Measurements from ENCODE around the gene RYR2. TPM values are rescaled to one million over a fixed set of nuclear protein-coding genes. Genes with fewer than 3 reads are reported as not detected.

The RYR2 gene
- total and polyA plus RNA-seq, 9 of the 15 experiments (the other 6 are each of a cell fraction or from before 2014, with no cell fraction given): 0.03 to 0.42 (median 0.14) TPM

DNA sequence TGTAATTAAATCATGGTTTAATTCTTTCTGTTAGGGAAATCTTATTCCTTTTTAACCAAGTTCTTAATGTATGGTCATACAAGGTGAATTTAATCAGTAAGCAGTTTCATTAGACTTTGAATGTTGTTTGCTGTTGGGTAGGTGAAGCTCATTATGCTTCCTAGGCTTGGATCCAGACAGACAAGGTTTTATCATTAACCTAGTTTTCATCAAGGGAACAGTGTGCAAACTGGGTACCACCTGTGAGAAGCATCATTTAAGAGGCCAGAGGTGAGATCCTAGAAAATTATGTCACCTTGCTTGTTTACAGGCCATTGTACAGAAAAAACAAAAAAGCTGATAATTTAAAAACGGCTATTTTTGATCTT lies 130.1 kb downstream of the RYR2 start:
- no peak for FAIRE-seq
- 0% methylated on average over 1 of the region's 1 CpG for WGBS (ENCODE audit: insufficient coverage, low coverage, missing lambda C conversion rate)
- BruUV-seq (replicated peaks): no TSS peak
- no peaks in the 10 kb centered on the region for H3K9me1 ChIP-seq (ENCODE audit: control insufficient read depth, insufficient read depth, low read length)
- no peak overlapping the region for H3K4me2 ChIP-seq (ENCODE audit: insufficient read depth, low read length)
- in situ Hi-C loops (cut with MboI): no loop called here
- H3K79me2 ChIP-seq (ENCODE audit: control insufficient read depth, insufficient read depth, low read length): no peaks in the 10 kb centered on the region
- ATAC-seq: no peak
- TF ChIP-seq, protein P1, sequence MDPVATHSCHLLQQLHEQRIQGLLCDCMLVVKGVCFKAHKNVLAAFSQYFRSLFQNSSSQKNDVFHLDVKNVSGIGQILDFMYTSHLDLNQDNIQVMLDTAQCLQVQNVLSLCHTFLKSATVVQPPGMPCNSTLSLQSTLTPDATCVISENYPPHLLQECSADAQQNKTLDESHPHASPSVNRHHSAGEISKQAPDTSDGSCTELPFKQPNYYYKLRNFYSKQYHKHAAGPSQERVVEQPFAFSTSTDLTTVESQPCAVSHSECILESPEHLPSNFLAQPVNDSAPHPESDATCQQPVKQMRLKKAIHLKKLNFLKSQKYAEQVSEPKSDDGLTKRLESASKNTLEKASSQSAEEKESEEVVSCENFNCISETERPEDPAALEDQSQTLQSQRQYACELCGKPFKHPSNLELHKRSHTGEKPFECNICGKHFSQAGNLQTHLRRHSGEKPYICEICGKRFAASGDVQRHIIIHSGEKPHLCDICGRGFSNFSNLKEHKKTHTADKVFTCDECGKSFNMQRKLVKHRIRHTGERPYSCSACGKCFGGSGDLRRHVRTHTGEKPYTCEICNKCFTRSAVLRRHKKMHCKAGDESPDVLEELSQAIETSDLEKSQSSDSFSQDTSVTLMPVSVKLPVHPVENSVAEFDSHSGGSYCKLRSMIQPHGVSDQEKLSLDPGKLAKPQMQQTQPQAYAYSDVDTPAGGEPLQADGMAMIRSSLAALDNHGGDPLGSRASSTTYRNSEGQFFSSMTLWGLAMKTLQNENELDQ (CRISPR knock-in tag; IDR thresholded peaks at IDR 0.05; ENCODE audit: borderline replicate concordance): no peak
- no peak for TF ChIP-seq MTA3 (IDR thresholded peaks at IDR 0.05; ENCODE audit: borderline replicate concordance)
- TF ChIP-seq, protein P2, sequence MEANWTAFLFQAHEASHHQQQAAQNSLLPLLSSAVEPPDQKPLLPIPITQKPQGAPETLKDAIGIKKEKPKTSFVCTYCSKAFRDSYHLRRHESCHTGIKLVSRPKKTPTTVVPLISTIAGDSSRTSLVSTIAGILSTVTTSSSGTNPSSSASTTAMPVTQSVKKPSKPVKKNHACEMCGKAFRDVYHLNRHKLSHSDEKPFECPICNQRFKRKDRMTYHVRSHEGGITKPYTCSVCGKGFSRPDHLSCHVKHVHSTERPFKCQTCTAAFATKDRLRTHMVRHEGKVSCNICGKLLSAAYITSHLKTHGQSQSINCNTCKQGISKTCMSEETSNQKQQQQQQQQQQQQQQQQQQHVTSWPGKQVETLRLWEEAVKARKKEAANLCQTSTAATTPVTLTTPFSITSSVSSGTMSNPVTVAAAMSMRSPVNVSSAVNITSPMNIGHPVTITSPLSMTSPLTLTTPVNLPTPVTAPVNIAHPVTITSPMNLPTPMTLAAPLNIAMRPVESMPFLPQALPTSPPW (CRISPR knock-in tag; IDR thresholded peaks at IDR 0.05): no peak
- TF ChIP-seq, protein P3, sequence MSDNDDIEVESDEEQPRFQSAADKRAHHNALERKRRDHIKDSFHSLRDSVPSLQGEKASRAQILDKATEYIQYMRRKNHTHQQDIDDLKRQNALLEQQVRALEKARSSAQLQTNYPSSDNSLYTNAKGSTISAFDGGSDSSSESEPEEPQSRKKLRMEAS (CRISPR knock-in tag; IDR thresholded peaks at IDR 0.05): no peak
- TF ChIP-seq IRF2 (CRISPR knock-in tag; IDR thresholded peaks at IDR 0.05): no peak
- TF ChIP-seq KAT8 (IDR thresholded peaks at IDR 0.05; ENCODE audit: low read depth): no peak
- no peak for TF ChIP-seq ZNF324 (CRISPR knock-in tag; IDR thresholded peaks at IDR 0.05)
- TF ChIP-seq, protein P4, sequence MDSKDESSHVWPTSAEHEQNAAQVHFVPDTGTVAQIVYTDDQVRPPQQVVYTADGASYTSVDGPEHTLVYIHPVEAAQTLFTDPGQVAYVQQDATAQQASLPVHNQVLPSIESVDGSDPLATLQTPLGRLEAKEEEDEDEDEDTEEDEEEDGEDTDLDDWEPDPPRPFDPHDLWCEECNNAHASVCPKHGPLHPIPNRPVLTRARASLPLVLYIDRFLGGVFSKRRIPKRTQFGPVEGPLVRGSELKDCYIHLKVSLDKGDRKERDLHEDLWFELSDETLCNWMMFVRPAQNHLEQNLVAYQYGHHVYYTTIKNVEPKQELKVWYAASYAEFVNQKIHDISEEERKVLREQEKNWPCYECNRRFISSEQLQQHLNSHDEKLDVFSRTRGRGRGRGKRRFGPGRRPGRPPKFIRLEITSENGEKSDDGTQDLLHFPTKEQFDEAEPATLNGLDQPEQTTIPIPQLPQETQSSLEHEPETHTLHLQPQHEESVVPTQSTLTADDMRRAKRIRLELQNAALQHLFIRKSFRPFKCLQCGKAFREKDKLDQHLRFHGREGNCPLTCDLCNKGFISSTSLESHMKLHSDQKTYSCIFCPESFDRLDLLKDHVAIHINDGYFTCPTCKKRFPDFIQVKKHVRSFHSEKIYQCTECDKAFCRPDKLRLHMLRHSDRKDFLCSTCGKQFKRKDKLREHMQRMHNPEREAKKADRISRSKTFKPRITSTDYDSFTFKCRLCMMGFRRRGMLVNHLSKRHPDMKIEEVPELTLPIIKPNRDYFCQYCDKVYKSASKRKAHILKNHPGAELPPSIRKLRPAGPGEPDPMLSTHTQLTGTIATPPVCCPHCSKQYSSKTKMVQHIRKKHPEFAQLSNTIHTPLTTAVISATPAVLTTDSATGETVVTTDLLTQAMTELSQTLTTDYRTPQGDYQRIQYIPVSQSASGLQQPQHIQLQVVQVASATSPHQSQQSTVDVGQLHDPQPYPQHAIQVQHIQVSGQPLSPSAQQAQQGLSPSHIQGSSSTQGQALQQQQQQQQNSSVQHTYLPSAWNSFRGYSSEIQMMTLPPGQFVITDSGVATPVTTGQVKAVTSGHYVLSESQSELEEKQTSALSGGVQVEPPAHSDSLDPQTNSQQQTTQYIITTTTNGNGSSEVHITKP (IDR thresholded peaks at IDR 0.05; ENCODE audit: partially characterized antibody): no peak
- TF ChIP-seq NCOA2 (IDR thresholded peaks at IDR 0.05; ENCODE audit: partially characterized antibody in 2 of 2): no peak
- TF ChIP-seq NFYB (IDR thresholded peaks at IDR 0.05; ENCODE audit: extremely low read depth, insufficient read length): no peak
- no peak for TF ChIP-seq ZNF23 (CRISPR knock-in tag; IDR thresholded peaks at IDR 0.05)
- no peak for TF ChIP-seq RFX7 (CRISPR knock-in tag; IDR thresholded peaks at IDR 0.05)
- no peak for TF ChIP-seq KLF1 (tag; IDR thresholded peaks at IDR 0.05)
- no peak for TF ChIP-seq HNRNPH1 (optimal IDR thresholded peaks at IDR 0.05; ENCODE audit: low read depth, low read length)
- H3K27ac ChIP-seq (ENCODE audit: extremely low read depth, low read depth, low read length): no peak overlapping the region
- no peak overlapping the region for H2AFZ ChIP-seq (ENCODE audit: low read depth, low read length)
- ChIA-PET CTCF (ENCODE audit: low intra/inter-chr PET ratio) (no interaction called here), POLR2A (no interaction called here)
- intact Hi-C loops (cut with micrococcal nuclease): no loop called here
- no peak overlapping the region for H3K9ac ChIP-seq (ENCODE audit: insufficient read depth in 1 of 2, low read depth in 2 of 2, low read length in 2 of 2)
- no peaks in the 10 kb centered on the region for H3K27me3 ChIP-seq (ENCODE audit: control insufficient read depth in 2 of 2, insufficient read depth in 2 of 2, low read length in 2 of 2)
- H4K20me1 ChIP-seq (replicated peaks; ENCODE audit: control insufficient read depth, insufficient read depth, low read length): no peaks in the 10 kb centered on the region
- no peak overlapping the region for H3K4me3 ChIP-seq
- H3K9me3 ChIP-seq (replicated peaks; ENCODE audit: control insufficient read depth, insufficient read depth, low read depth, low read length): no peaks in the 10 kb centered on the region
- H3K36me3 ChIP-seq (ENCODE audit: control insufficient read depth, insufficient read depth, low read length): no peaks in the 10 kb centered on the region
- DNase-seq (ENCODE audit: extremely low read depth in 1 of 4, low spot score in 3 of 4): no peak
- no peaks in the 10 kb centered on the region for H3K4me1 ChIP-seq (replicated peaks in 1 of 2; ENCODE audit: control insufficient read depth in 2 of 2, insufficient read depth in 2 of 2, low read length in 2 of 2)
